Fibroblast of skin of right biceps (primary cell): ENCODE results near the gene DUOX1.
"Not testable (repeated sequence)": the region's sequence is repeated elsewhere in the genome, so short reads cannot be mapped to it uniquely, and the experiment has no call there.

Experiments
- DNase-seq: peaks from one replicate; pipeline ENCODE4 v3.0.0-alpha.2; 2013

Gene DUOX1

DNA sequence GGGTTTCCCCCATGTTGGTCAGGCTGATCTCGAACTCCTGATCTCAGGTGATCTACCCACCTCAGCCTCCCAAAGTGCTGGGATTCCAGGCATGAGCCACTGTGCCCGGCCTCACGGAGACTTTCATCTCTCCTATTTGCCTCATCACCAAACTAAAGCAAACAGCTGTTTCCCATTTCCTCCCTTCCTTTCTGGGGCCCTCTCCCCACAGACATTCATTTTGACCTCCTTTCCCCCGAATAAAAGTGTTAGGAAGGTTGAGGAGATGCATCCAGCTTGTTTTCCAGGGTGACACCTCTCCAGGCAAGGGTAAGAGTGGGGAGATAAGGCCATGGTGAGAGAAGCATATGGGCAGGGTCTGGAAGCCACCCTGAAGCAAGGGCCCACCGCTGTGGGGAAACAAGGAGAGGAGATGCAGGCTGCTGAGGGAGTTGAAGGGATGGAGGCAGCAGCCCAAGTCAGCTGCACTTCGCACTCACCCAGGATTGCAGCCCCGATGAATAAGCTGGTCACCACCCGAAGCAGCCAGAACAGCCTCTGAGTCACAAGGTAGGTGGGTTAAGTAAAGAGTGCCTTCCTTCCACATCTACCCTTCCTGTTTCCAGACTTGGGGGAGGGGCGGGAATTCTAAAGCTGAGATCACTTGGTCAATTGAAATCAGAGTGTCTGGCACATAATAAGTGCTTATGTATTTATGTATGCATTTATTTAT, 7.9 kb upstream of the DUOX1 start:
- peak; percentile 91 for DNase-seq

DNA sequence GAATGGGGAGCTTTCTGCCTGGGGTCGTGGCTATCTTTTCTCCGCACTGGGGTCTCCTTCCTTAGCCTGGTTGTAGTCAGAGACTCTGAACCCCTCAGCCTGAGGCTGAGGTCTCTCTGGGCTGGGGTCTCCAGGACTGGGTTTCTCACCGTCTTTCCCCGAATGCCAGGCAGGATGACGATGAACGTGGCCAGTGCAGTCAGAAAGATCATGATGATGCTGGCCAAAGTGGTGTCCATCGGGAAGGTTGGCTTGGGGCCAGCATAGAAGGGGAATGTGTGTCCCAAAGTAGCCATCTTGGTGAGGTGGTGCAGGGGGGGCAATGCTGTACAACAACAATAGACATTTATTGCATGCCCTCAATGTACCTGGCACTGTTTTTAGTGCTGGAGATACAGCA, 7.1 kb upstream of the DUOX1 start:
- no peak for DNase-seq

GRCh38 chr15:45123397-45123796, 6.4 kb upstream of the DUOX1 start:
- DNase-seq: no peak

- DNase-seq: peak; percentile 22
Observed at GRCh38 chr15:45126535-45127158, 3.1 kb upstream of the DUOX1 start.

GRCh38 chr15:45128971-45129639, 689 bp upstream of the DUOX1 start:
- no peak for DNase-seq

- DNase-seq: no peak
Observed at GRCh38 chr15:45130291-45131000, 652 bp downstream of the DUOX1 start.

DNA sequence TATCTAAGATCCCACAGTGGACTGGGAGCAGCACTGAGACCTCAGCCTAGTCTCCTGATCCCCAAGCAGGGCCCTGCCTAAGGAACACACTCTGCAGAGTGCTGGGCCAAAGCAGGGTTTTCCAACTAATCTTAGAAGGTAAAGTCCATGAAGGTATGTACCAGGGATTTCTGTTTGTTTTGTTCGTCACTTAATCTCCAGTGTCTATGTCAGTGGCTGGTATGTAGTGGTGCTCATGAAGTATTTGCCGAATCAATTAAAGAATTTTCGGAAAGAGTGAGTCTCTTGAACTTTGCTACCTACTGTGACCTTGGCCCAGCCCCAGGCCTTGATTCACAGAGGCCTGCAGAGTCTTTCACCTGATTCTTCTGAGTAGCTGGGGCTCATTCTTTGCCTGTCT, 1.7 kb downstream of the DUOX1 start:
- DNase-seq: no peak

- DNase-seq: no peak
Observed at GRCh38 chr15:45132844-45133560, 3.2 kb downstream of the DUOX1 start.

DNA sequence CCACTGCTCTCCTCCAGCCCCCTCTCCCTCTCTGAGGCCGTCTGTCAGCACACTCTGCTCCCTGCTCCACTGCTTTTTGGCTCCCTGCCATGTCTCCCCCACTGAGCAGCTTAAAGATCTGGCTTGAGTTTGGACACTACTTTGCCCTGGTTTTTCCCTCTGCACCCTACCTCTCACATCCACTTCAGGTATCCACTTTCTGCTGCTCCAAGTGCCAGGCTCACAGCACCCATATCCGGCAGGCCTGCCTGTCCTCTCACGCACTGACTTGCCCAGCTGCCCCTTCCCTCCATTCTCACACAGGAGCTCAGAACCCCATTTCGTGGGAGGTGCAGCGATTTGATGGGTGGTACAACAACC, 3.7 kb downstream of the DUOX1 start:
- DNase-seq: no peak

GRCh38 chr15:45134046-45134445, 4.3 kb downstream of the DUOX1 start:
- DNase-seq: no peak

DNA sequence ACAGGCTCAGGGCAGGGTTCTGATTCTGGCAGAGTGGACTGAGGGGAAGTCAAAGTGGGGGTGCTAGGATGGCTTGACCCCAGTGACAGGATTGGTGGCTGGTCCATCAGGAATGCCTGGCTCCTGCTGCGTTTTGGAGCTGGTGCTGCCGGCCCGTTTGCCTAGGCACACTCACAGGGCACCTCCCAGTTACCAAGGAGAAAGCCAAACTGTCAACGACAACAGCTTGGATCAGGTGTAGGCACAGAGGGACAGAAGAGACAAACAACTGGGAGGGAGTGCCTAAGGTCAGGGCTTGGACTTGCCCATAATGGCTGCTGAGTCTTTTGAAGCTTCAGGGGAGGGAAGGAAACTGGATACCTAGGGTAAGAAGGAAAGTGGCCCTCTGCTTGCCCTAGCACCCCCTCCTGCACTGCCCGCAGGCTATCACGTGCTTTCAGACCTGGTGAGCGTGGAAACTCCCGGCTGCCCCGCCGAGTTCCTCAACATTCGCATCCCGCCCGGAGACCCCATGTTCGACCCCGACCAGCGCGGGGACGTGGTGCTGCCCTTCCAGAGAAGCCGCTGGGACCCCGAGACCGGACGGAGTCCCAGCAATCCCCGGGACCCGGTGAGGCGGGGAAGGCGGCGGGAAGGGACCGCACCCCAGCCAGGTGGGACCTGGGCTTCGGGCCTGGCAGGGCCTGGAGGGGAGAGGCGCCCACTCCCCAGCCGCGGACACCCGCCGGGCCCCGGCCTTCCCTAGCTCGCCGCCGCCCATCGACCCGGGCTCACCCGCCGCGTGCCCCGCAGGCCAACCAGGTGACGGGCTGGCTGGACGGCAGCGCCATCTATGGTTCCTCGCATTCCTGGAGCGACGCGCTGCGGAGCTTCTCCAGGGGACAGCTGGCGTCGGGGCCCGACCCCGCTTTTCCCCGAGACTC, 5.1 kb downstream of the DUOX1 start:
- no peak for DNase-seq

- not testable (repeated sequence) for DNase-seq
Observed at GRCh38 chr15:45135705-45136377, 6.0 kb downstream of the DUOX1 start.

DNA sequence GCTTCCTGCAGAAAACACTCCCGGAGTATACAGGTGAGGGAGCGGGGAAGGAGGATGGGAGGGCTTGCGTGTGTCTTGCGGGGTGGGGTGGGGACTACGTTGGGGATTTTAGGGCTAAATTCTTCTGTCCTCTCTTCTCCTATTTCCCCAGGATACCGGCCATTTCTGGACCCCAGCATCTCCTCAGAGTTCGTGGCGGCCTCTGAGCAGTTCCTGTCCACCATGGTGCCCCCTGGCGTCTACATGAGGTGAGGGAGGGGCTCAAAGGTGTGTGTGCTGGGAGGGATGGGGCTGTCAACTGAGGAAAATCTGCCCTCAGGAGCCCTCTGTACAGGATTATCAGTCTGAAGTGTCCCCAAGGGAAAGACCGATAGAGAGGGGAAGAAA, 6.6 kb downstream of the DUOX1 start:
- no peak for DNase-seq

GRCh38 chr15:45137703-45138102, 7.9 kb downstream of the DUOX1 start:
- no peak for DNase-seq

GRCh38 chr15:45138814-45139765, 9.3 kb downstream of the DUOX1 start:
- no peak for DNase-seq

DNA sequence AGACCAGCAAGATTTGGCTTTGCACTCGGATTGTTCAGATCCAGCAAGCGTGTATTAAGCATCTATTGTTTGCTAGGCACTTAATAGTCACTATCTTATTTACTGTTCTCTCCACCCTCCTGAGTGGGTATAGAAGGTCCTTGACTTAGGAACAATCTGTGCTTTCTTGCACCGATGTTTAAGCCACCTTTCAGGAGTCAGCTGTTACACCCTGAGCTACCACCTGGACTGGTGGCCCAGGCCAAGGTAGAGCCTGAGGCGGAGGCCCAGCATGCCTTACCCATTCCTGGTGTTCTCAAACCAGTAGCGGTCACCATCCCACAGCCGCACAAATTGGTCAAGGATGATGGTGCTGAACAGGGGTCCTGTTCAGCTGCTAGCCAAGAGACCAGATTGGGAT, 10.0 kb downstream of the DUOX1 start:
- DNase-seq: no peak

DNA sequence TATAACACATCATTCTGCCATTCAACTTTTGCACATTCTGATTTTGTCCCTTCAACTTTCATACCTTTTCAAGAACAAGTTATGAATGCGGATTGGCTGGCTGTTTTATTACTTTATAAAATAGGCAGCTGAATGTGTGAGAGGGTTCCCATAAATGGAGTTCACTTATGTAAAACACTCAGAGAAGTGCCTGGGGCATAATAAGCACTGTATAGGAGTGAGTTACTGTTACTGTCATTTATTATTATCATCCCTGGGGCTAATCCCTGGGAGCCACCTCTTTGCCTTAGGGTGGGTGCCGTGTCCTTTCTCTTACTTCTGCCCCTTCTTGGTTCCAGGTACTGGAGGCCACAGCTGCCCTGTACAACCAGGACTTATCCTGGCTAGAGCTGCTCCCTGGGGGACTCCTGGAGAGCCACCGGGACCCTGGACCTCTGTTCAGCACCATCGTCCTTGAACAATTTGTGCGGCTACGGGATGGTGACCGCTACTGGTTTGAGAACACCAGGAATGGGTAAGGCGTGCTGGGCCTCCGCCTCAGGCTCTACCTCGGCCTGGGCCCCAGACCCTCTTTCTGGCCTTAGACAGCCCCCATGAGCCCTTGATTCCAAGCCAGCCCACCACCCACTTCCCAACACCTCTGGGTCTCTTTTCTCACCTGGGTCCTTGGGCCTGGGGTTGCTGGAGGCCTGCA, 10.9 kb downstream of the DUOX1 start:
- no peak for DNase-seq

DNA sequence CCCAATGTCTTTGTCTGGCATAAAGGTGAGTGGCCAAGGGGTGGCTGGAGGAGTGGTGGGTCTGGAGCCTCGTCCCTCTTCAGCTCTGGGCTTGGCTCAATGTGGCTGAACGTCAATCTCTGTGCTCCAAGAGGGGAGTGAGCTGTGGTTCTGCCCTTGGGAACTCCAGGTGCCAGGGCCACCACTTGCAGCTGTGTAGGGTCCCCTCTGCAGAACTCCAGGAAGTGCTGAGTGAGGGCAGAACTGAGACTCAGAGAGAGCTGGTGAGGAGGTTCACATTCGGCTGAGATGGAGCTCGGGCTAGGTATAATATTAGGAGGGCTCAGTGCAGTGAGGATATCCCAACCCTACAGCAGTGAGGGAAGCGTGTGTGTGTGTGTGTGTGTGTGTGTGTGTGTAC, 11.6 kb downstream of the DUOX1 start:
- no peak for DNase-seq

- no peak for DNase-seq
Observed at GRCh38 chr15:45143056-45143455, 13.3 kb downstream of the DUOX1 start.

- no peak for DNase-seq
Observed at GRCh38 chr15:45143946-45144345, 14.2 kb downstream of the DUOX1 start.
